GM12878 (cell line): Measurements from ENCODE around the gene CHRDL2. TPM values are rescaled to one million over a fixed set of nuclear protein-coding genes. Genes with fewer than 3 reads are reported as not detected.

Experiments
- ATAC-seq: fragments of 200-7000 bp; cut with Tn5 transposase; 3 replicates; pipeline ENCODE4 v1.9.1; 2020; ENCODE audit warnings: mild to moderate bottlenecking, moderate library complexity
- Bru-seq: library from RNA; stranded (reverse); fragments of 400-500 nt; gene quantifications from one replicate; lab custom pipeline; 2021; lab: Mats Ljungman, UMichigan
- BruChase-seq, 2 experiments: library from RNA; stranded (reverse); fragments of 400-500 nt; gene quantifications; one replicate each; lab custom pipeline; 2021; lab: Mats Ljungman, UMichigan
- BruUV-seq: library from RNA; stranded (reverse); fragments of 400-500 nt; replicated peaks from 2 replicates; lab custom pipeline; 2021; lab: Mats Ljungman, UMichigan
- CTCF ChIA-PET: fragments of 300-600 bp; sonication (Branson Sonifier 250); formaldehyde crosslinking; extraction: SDS; loops from one replicate; lab custom pipeline; 2021; ENCODE audit warnings: inconsistent platforms; lab: Yijun Ruan, JAX
- POLR2A ChIA-PET: fragments of 350-600 bp; formaldehyde crosslinking; extraction: SDS; loops from one replicate; lab custom pipeline; 2021; ENCODE audit warnings: inconsistent platforms; lab: Charles Lee
- RAD21 ChIA-PET: fragments of 300-600 bp; sonication (Branson Sonifier 250); formaldehyde crosslinking; loops from one replicate; lab custom pipeline; 2023; ENCODE audit warnings: antibody characterized with exemption; ENCODE audit not compliant: unreplicated experiment; lab: Charles Lee
- SMC1A ChIA-PET: fragments of 300-600 bp; sonication (Branson Sonifier 250); formaldehyde crosslinking; loops from one replicate; lab custom pipeline; 2023; ENCODE audit not compliant: unreplicated experiment, uncharacterized antibody; lab: Charles Lee
- DNase-seq: peaks from one replicate; pipeline ENCODE4 v3.0.0-alpha.2; 2011; ENCODE audit warnings: low read depth, low spot score
- FAIRE-seq: peaks from 3 replicates; lab custom pipeline; 2011; peaks lifted over from hg19 to GRCh38; lab: Jason Lieb, UNC
- H2AFZ ChIP-seq: 2 replicates; pipeline ENCODE4 v1.6.0; 2011; ENCODE audit warnings: low read depth, low read length, control low read depth; ENCODE audit not compliant: control insufficient read depth
- H3K27ac ChIP-seq: 2 replicates; pipeline ENCODE4 v1.5.1; 2011; ENCODE audit warnings: control low read depth; ENCODE audit not compliant: control insufficient read depth, insufficient read depth
- H3K27me3 ChIP-seq, 2 experiments: replicated peaks in 1 of 2; 2 replicates each; pipeline versions ENCODE4 v1.6.0 to v1.6.1; 2011; ENCODE audit warnings: low read length in 1 of 2; ENCODE audit not compliant: control insufficient read depth in 2 of 2, insufficient read depth in 2 of 2
- H3K36me3 ChIP-seq, 2 experiments: 2 replicates each; pipeline ENCODE4 v1.5.1; 2011; ENCODE audit warnings: low read length in 1 of 2; ENCODE audit not compliant: control insufficient read depth in 2 of 2, insufficient read depth in 2 of 2
- H3K4me1 ChIP-seq: 2 replicates; pipeline ENCODE4 v1.6.1; 2011; ENCODE audit warnings: mild to moderate bottlenecking, low read length, moderate library complexity, mixed read lengths; ENCODE audit not compliant: control insufficient read depth, insufficient read depth
- H3K4me2 ChIP-seq: 2 replicates; pipeline ENCODE4 v1.6.0; 2011; ENCODE audit warnings: control low read depth; ENCODE audit not compliant: control insufficient read depth, insufficient read depth
- H3K4me3 ChIP-seq: fragments of 200-600 bp; sonication (generic); 2 replicates; pipeline ENCODE4 v1.5.1; 2016
- H3K79me2 ChIP-seq: 2 replicates; pipeline ENCODE4 v1.6.0; 2011; ENCODE audit warnings: low read length; ENCODE audit not compliant: control insufficient read depth, insufficient read depth
- H3K9ac ChIP-seq: 2 replicates; pipeline ENCODE4 v1.8.0; 2011; ENCODE audit warnings: low read length, control low read depth, mixed read lengths; ENCODE audit not compliant: control insufficient read depth, insufficient read depth
- H3K9me3 ChIP-seq: replicated peaks from 3 replicates; pipeline ENCODE4 v1.5.1; 2011; ENCODE audit warnings: mild to moderate bottlenecking, low read length; ENCODE audit not compliant: control insufficient read depth, insufficient read depth
- H4K20me1 ChIP-seq: 2 replicates; pipeline ENCODE4 v1.6.0; 2011; ENCODE audit not compliant: control insufficient read depth, insufficient read depth
- JUND ChIP-seq: IDR thresholded peaks from 2 replicates; pipeline ENCODE4 v1.6.1; 2012; ENCODE audit warnings: low read depth, mild to moderate bottlenecking, low read length, improper control_type of control experiment, moderate library complexity
- SUZ12 ChIP-seq: fragments of 200-600 bp; sonication (generic); IDR thresholded peaks from one replicate; pipeline ENCODE4 v1.6.1; 2018; ENCODE audit warnings: antibody characterized with exemption, mild to moderate bottlenecking; ENCODE audit not compliant: unreplicated experiment
- WGBS: methylation state at CpG from one replicate; pipeline ENCODE4 v1.1.6; 2016; ENCODE audit warnings: low lambda C conversion rate; ENCODE audit not compliant: insufficient replicate concordance, insufficient coverage; ENCODE audit errors: missing lambda C conversion rate; 5-methylcytosine and 5-hydroxymethylcytosine counted together
- in situ Hi-C: fragments of 300-500 bp; cut with MboI; formaldehyde crosslinking; loops from 9 replicates; pipeline ENCODE4 v1.14.3; 2018; ENCODE audit warnings: mixed read lengths
- intact Hi-C: fragments of 100-400 bp; cut with micrococcal nuclease; formaldehyde crosslinking; loops from one replicate; pipeline ENCODE4 v1.14.2; 2022; ENCODE audit not compliant: unreplicated experiment
- long read RNA-seq, 2 experiments: library from polyadenylated mRNA; unstranded; transcript quantifications; one replicate each; pipeline ENCODE4 v2.0.0, GENCODE V29; 2019 to 2020
- polyA minus RNA-seq, 3 experiments: library from RNA; depleted of rRNA, polyadenylated mRNA; stranded (reverse); fragments of >200 nt; gene quantifications; 2 replicates each; pipeline ENCODE4 v1.2.3, GENCODE V29; 2011
- polyA plus RNA-seq, 11 experiments: library from polyadenylated mRNA; depleted of rRNA in 4 of 11; unstranded in 6 of 11; stranded (reverse) in 5 of 11; fragments of >200 nt; fragmentation: Nextera tagmentation in 4 of 11; fragmentation: Illumina TruSeq in 1 of 11; extraction: Ambion mirVana in 4 of 11; extraction: Trizol in 1 of 11; gene quantifications; 1 replicate in 1 of 11; 2 replicates in 10 of 11; pipeline versions ENCODE4 v1.2.1 to v1.2.3, GENCODE V29; 2011 to 2016; ENCODE audit warnings: inconsistent platforms in 2 of 11, missing spikeins in 2 of 11, low read depth in 1 of 11
- total RNA-seq, 4 experiments: library from RNA; depleted of rRNA in 3 of 4; stranded (reverse); fragments of >200 nt in 3 of 4; fragmentation: Illumina TruSeq in 1 of 4; extraction: Trizol in 1 of 4; gene quantifications; 2 replicates each; pipeline versions ENCODE4 v1.2.1 to v1.2.3, GENCODE V29; 2013 to 2021

The CHRDL2 gene
- total RNA-seq (2013; cell fraction: nucleolus; rRNA removed) = not detected in 2 replicates
- total RNA-seq (2014; rRNA removed) = not detected in 2 replicates
- total RNA-seq (2014; rRNA removed; fragmentation: Illumina TruSeq; extraction: Trizol) = not detected in 2 replicates
- total RNA-seq (2021) = not detected in 2 replicates
- not detected for polyA plus RNA-seq (2011; ENCODE audit: low read depth)
- not detected in 2 replicates for polyA plus RNA-seq (2011; rRNA removed)
- polyA plus RNA-seq (2011; cell fraction: cytosol; rRNA removed) = not detected in 2 replicates
- polyA plus RNA-seq (2011; cell fraction: nucleus; rRNA removed) = not detected in 2 replicates
- not detected in 2 replicates for polyA plus RNA-seq (2012)
- not detected in 2 replicates for polyA plus RNA-seq (2014; fragmentation: Illumina TruSeq; extraction: Trizol)
- not detected for polyA plus RNA-seq (2014; fragmentation: Nextera tagmentation; extraction: Ambion mirVana)
- polyA plus RNA-seq (2014; rRNA removed) = not detected in 2 replicates
- polyA plus RNA-seq (2016; fragmentation: Nextera tagmentation; extraction: Ambion mirVana) = not detected
- polyA minus RNA-seq (2011; rRNA and poly(A)+ RNA removed) = not detected in 2 replicates
- polyA minus RNA-seq (2011; cell fraction: cytosol; rRNA and poly(A)+ RNA removed) = not detected in 2 replicates
- polyA minus RNA-seq (2011; cell fraction: nucleus; rRNA and poly(A)+ RNA removed) = not detected in 2 replicates
- percentile 1 among the genes with signal in this experiment for Bru-seq, nascent RNA
- not detected for BruChase-seq, experiment 1, labeled RNA remaining after a 6-hour chase
- BruChase-seq, experiment 2, labeled RNA remaining after a 2-hour chase = percentile 5 among the genes with signal in this experiment
- long read RNA-seq, experiment 1 = 0 reads
- long read RNA-seq, experiment 2 = 0 reads

- H3K27me3 ChIP-seq = peaks cover 12 to 17% of the 10 kb centered on the region in 2 experiments
- SMC1A ChIA-PET = interaction anchor here (0.9 kb wide), 1 partner anchor 29 kb away, joined by 4 read pairs; no protein-coding TSS in a partner anchor
- in situ Hi-C loops = no loop called here
- H3K36me3 ChIP-seq = no peaks in the 10 kb centered on the region
- no peak for FAIRE-seq
- TF ChIP-seq SUZ12 = peak; percentile 46
- no peak for TF ChIP-seq JUND
- H4K20me1 ChIP-seq = no peaks in the 10 kb centered on the region; the same call in 1 of the 2 replicates
- no peak within 1 kb of the TSS for H3K9ac ChIP-seq
- 43% methylated on average over 40 of the region's 69 CpGs for WGBS
- intact Hi-C loops = no loop called here
- H2AFZ ChIP-seq = no peak within 1 kb of the TSS
- H3K4me2 ChIP-seq = no peak within 1 kb of the TSS
- CTCF ChIA-PET = no interaction called here
- ATAC-seq = no peak
- POLR2A ChIA-PET = no interaction called here
- no peaks in the 10 kb centered on the region for H3K79me2 ChIP-seq
- RAD21 ChIA-PET = no interaction called here
- no peak within 1 kb of the TSS for H3K27ac ChIP-seq
- no peak for DNase-seq
- H3K9me3 ChIP-seq = no peaks in the 10 kb centered on the region
- no TSS peak for BruUV-seq
- H3K4me3 ChIP-seq = no peak within 1 kb of the TSS
- no peaks in the 10 kb centered on the region for H3K4me1 ChIP-seq
These were observed at the start of gene CHRDL2 for GRCh38 chr11:74731301-74732094. Gene CHRDL2 (minus strand): TSS chr11:74731426. CDS start chr11:74730888, 538 bp downstream.
